MCF 10A (cell line): ENCODE results near the gene TCF7L2. TPM values are rescaled to one million over a fixed set of nuclear protein-coding genes. Genes with fewer than 3 reads are reported as not detected.

Experiments used
- BruUV-seq: library from RNA; stranded (reverse); fragments of 400-500 nt; replicated peaks from 2 replicates; lab custom pipeline; 2021; lab: Mats Ljungman, UMichigan
- CTCF ChIA-PET: fragments of 300-600 bp; sonication (Branson Sonifier 250); formaldehyde crosslinking; extraction: SDS; loops from one replicate; lab custom pipeline; 2021; ENCODE audit warnings: antibody characterized with exemption, inconsistent platforms; lab: Yijun Ruan, JAX
- POLR2A ChIA-PET: fragments of 300-600, 350-650 bp; sonication (Branson Sonifier 250); formaldehyde crosslinking; extraction: SDS; loops from one replicate; lab custom pipeline; 2020; ENCODE audit warnings: antibody characterized with exemption, inconsistent platforms; lab: Yijun Ruan, JAX
- DNase-seq: peaks from one replicate; pipeline ENCODE4 v3.0.0-alpha.2; 2018; ENCODE audit not compliant: unreplicated experiment
- H3K27ac Mint-ChIP-seq: one replicate; pipeline ENCODE4 v1.8.0; 2022; ENCODE audit warnings: mild to moderate bottlenecking, low read depth, mixed read lengths; ENCODE audit not compliant: unreplicated experiment
- H3K27me3 Mint-ChIP-seq: one replicate; pipeline ENCODE4 v1.8.0; 2022; ENCODE audit warnings: mixed read lengths; ENCODE audit not compliant: insufficient read depth, unreplicated experiment
- H3K36me3 Mint-ChIP-seq: one replicate; pipeline ENCODE4 v1.8.0; 2022; ENCODE audit warnings: mild to moderate bottlenecking, moderate library complexity, mixed read lengths; ENCODE audit not compliant: insufficient read depth, unreplicated experiment
- H3K4me1 Mint-ChIP-seq: one replicate; pipeline ENCODE4 v1.8.0; 2022; ENCODE audit warnings: mixed read lengths; ENCODE audit not compliant: insufficient read depth, unreplicated experiment
- H3K4me3 Mint-ChIP-seq: one replicate; pipeline ENCODE4 v1.8.0; 2022; ENCODE audit warnings: mild to moderate bottlenecking, moderate library complexity, mixed read lengths; ENCODE audit not compliant: unreplicated experiment
- H3K9me3 Mint-ChIP-seq: one replicate; pipeline ENCODE4 v1.8.0; 2022; ENCODE audit warnings: mixed read lengths; ENCODE audit not compliant: unreplicated experiment
- CTCF ChIP-seq: fragments of 200-600 bp; IDR thresholded peaks from one replicate; pipeline ENCODE4 v1.8.0; 2022; ENCODE audit warnings: antibody characterized with exemption, mild to moderate bottlenecking; ENCODE audit not compliant: unreplicated experiment
- intact Hi-C: fragments of 100-400 bp; cut with micrococcal nuclease; formaldehyde crosslinking; loops from 2 replicates; pipeline ENCODE4 v1.14.1; 2022
- total RNA-seq: library from RNA; stranded (reverse); gene quantifications from 2 replicates; pipeline ENCODE4 v1.2.3, GENCODE V29; 2022

Gene TCF7L2
- total RNA-seq, 1 experiment from 2014 or later: 25.2 TPM

GRCh38 chr10:113199459-113199858 is 249.4 kb downstream of the TCF7L2 start:
- intact Hi-C loops: no loop called here

GRCh38 chr10:113202011-113202410 is 252.0 kb downstream of the TCF7L2 start:
- Mint-ChIP-seq H3K9me3 (peaks cover 6% of the 10 kb centered on the region), H3K36me3 (no peaks in the 10 kb centered on the region), H3K27ac (no peak overlapping the region), H3K4me1 (no peaks in the 10 kb centered on the region), H3K4me3 (no peak overlapping the region), H3K27me3 (peaks cover 40% of the 10 kb centered on the region)
- ChIA-PET POLR2A (no interaction called here), CTCF (interaction anchor here (0.5 kb wide), 1 partner anchor 184 kb away, joined by 3 read pairs; no protein-coding TSS in a partner anchor)
- no peak for DNase-seq
- intact Hi-C loops: no loop called here
- no TSS peak for BruUV-seq
- no peak for TF ChIP-seq CTCF

More at GRCh38 chr10:113199459-113199858, 249.4 kb downstream of the TCF7L2 start:
- no peak overlapping the region for H3K4me3 Mint-ChIP-seq
- CTCF ChIA-PET: no interaction called here
- no peaks in the 10 kb centered on the region for H3K36me3 Mint-ChIP-seq
- H3K9me3 Mint-ChIP-seq: no peaks in the 10 kb centered on the region
- no peak overlapping the region for H3K27ac Mint-ChIP-seq
- no peak for DNase-seq
- POLR2A ChIA-PET: no interaction called here
- no peak for TF ChIP-seq CTCF
- H3K27me3 Mint-ChIP-seq: peaks cover 17% of the 10 kb centered on the region
- H3K4me1 Mint-ChIP-seq: no peaks in the 10 kb centered on the region
- no TSS peak for BruUV-seq

- Mint-ChIP-seq H3K9me3 (peaks cover 14% of the 10 kb centered on the region), H3K27ac (no peak overlapping the region), H3K36me3 (no peaks in the 10 kb centered on the region), H3K4me1 (no peaks in the 10 kb centered on the region), H3K27me3 (peaks cover 71% of the 10 kb centered on the region), H3K4me3 (no peak overlapping the region)
- POLR2A ChIA-PET: no interaction called here
- BruUV-seq: no TSS peak
- CTCF ChIA-PET: no interaction called here
- no peak for DNase-seq
- TF ChIP-seq CTCF: no peak
- intact Hi-C loops: no loop called here
These were observed 257.9 kb downstream of the TCF7L2 start for GRCh38 chr10:113207924-113208323.

GRCh38 chr10:113213035-113213434 is 263.0 kb downstream of the TCF7L2 start:
- Mint-ChIP-seq H3K27ac (no peak overlapping the region), H3K4me1 (no peaks in the 10 kb centered on the region), H3K4me3 (no peak overlapping the region), H3K27me3 (peaks cover 39% of the 10 kb centered on the region), H3K36me3 (no peaks in the 10 kb centered on the region), H3K9me3 (peaks cover 9% of the 10 kb centered on the region)
- ChIA-PET CTCF (interaction anchor here (1.8 kb wide), 2 partner anchors 172 to 741 kb away, joined by 3 to 6 read pairs; no protein-coding TSS in a partner anchor), POLR2A (interaction anchor here (0.6 kb wide), 1 partner anchor 51 kb away, joined by 3 read pairs; no protein-coding TSS in a partner anchor)
- intact Hi-C loops: no loop called here
- no peak for DNase-seq
- BruUV-seq: no TSS peak
- no peak for TF ChIP-seq CTCF
